Vagina (tissue), 2 donors: ENCODE results near the gene MTNR1B. TPM values are rescaled to one million over a fixed set of nuclear protein-coding genes. Genes with fewer than 3 reads are reported as not detected.

Source experiments
- DNase-seq, 2 donors: peaks; one replicate each; pipeline ENCODE4 v3.0.0-alpha.2; 2017; ENCODE audit errors: extremely low spot score in 2 of 2
- H3K27ac ChIP-seq: fragments of 200-600 bp; sonication (generic); one replicate; pipeline ENCODE4 v1.5.1; 2019
- H3K27me3 ChIP-seq: fragments of 200-600 bp; sonication (generic); one replicate; pipeline ENCODE4 v1.5.1; 2019
- H3K36me3 ChIP-seq, 2 donors: fragments of 200-600 bp; sonication (generic); one replicate each; pipeline ENCODE4 v1.5.1; 2017 to 2019
- H3K4me1 ChIP-seq: fragments of 200-600 bp; sonication (generic); one replicate; pipeline ENCODE4 v1.5.1; 2019
- H3K4me3 ChIP-seq, 2 donors: fragments of 200-600 bp; sonication (generic); 1 replicate in 1 of 2; 2 replicates in 1 of 2; pipeline ENCODE4 v1.5.1; 2016 to 2019
- H3K9me3 ChIP-seq: fragments of 200-600 bp; sonication (generic); one replicate; pipeline ENCODE4 v1.5.1; 2019
- POLR2A ChIP-seq, 2 donors: fragments of 450-650 bp; IDR thresholded peaks; one replicate each; pipeline ENCODE4 v1.6.1; 2017; ENCODE audit warnings: antibody characterized with exemption in 2 of 2, mild to moderate bottlenecking in 2 of 2, moderate library complexity in 2 of 2
- POLR2AphosphoS5 ChIP-seq, 2 donors: sonication (generic); formaldehyde crosslinking; IDR thresholded peaks; one replicate each; pipeline ENCODE4 v1.9.0; 2017; ENCODE audit warnings: antibody characterized with exemption in 2 of 2, mild to moderate bottlenecking in 2 of 2, low read depth in 1 of 2; ENCODE audit not compliant: insufficient read depth in 1 of 2
- intact Hi-C: fragments of 100-400 bp; cut with DNase I; formaldehyde crosslinking; loops from one replicate; pipeline ENCODE4 v1.15.1; 2023
- total RNA-seq: library from RNA; depleted of rRNA; stranded (reverse); fragments of >200 nt; gene quantifications from one replicate; pipeline ENCODE4 v1.2.3, GENCODE V29; 2016
- TF ChIP-seq, protein P1 (sequence below), 3 experiments: fragments of 450-650 bp in 2 of 3; fragments of 200-600 bp in 1 of 3; sonication (generic) in 1 of 3; IDR thresholded peaks; one replicate each; pipeline ENCODE4 v1.5.1; 2017 to 2019; ENCODE audit warnings: antibody characterized with exemption in 3 of 3, mild to moderate bottlenecking in 2 of 3, moderate library complexity in 2 of 3

Gene MTNR1B
- total RNA-seq, 1 donor from 2014 or later, result not detected

DNA sequence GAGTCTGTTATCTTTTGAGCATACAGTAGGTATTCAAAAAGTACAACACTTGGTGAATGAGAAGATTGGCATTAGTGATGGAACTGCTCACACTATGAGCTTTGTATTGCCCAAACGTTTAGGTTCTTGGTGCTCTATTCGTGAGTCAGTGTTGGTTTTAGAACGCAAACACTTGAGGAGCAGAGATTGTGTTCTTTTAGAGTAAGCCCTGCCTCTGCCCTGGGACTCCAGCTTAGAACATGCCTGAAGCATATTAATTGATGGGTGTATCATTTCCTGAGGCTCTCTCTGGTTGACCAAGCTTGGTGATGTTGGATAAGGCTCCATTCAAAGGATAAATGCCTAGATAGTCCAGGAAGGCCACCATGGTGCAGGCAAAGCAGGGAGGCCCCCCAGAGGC lies 10.9 kb downstream of the MTNR1B start:
- intact Hi-C loops, result no loop called here

DNA sequence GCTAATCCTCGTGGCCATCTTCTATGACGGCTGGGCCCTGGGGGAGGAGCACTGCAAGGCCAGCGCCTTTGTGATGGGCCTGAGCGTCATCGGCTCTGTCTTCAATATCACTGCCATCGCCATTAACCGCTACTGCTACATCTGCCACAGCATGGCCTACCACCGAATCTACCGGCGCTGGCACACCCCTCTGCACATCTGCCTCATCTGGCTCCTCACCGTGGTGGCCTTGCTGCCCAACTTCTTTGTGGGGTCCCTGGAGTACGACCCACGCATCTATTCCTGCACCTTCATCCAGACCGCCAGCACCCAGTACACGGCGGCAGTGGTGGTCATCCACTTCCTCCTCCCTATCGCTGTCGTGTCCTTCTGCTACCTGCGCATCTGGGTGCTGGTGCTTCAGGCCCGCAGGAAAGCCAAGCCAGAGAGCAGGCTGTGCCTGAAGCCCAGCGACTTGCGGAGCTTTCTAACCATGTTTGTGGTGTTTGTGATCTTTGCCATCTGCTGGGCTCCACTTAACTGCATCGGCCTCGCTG lies 12.1 kb downstream of the MTNR1B start:
- TF ChIP-seq POLR2A (IDR thresholded peaks at IDR 0.05) (no peak), POLR2AphosphoS5 (IDR thresholded peaks at IDR 0.05; ENCODE audit: insufficient read depth in 1 of 2, low read depth in 1 of 2) (no peak)
- TF ChIP-seq, protein P1, sequence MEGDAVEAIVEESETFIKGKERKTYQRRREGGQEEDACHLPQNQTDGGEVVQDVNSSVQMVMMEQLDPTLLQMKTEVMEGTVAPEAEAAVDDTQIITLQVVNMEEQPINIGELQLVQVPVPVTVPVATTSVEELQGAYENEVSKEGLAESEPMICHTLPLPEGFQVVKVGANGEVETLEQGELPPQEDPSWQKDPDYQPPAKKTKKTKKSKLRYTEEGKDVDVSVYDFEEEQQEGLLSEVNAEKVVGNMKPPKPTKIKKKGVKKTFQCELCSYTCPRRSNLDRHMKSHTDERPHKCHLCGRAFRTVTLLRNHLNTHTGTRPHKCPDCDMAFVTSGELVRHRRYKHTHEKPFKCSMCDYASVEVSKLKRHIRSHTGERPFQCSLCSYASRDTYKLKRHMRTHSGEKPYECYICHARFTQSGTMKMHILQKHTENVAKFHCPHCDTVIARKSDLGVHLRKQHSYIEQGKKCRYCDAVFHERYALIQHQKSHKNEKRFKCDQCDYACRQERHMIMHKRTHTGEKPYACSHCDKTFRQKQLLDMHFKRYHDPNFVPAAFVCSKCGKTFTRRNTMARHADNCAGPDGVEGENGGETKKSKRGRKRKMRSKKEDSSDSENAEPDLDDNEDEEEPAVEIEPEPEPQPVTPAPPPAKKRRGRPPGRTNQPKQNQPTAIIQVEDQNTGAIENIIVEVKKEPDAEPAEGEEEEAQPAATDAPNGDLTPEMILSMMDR (IDR thresholded peaks at IDR 0.05), result no peak

More for the DNA sequence above, 10.9 kb downstream of the MTNR1B start:
- Histone ChIP-seq H3K4me3 (no peak overlapping the region), H3K4me1 (no peaks in the 10 kb centered on the region), H3K36me3 (no peaks in the 10 kb centered on the region), H3K27ac (no peak overlapping the region), H3K27me3 (no peaks in the 10 kb centered on the region), H3K9me3 (no peaks in the 10 kb centered on the region)
- TF ChIP-seq, protein P1 (IDR thresholded peaks at IDR 0.05), result no peak
- TF ChIP-seq POLR2AphosphoS5 (IDR thresholded peaks at IDR 0.05; ENCODE audit: insufficient read depth in 1 of 2, low read depth in 1 of 2) (no peak), POLR2A (IDR thresholded peaks at IDR 0.05) (no peak)
- DNase-seq, result no peak

DNA sequence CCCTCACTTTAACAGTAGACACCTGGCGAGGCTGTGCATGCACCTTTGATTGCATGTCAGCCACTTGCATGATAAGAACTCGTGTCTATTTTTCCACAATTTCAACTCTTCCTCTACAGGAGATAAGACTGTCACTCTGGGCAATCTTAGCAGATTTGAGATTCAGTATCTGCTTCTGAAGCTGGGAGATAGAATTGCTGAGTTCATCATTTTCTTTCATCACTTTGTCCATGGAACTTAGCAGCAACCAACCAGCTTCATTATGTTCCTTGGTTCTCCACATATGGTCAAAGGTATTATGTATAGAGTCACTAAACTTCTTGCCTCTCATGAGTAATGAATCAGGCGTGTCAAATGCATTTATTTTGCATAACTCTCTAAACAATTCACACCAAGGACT lies 17.1 kb downstream of the MTNR1B start:
- TF ChIP-seq POLR2AphosphoS5 (IDR thresholded peaks at IDR 0.05; ENCODE audit: insufficient read depth in 1 of 2, low read depth in 1 of 2), result no peak
- TF ChIP-seq POLR2A (IDR thresholded peaks at IDR 0.05), result no peak
- TF ChIP-seq, protein P1 (IDR thresholded peaks at IDR 0.05), result no peak
- H3K27ac ChIP-seq, result no peak overlapping the region
- intact Hi-C loops, result no loop called here

More for the DNA sequence above, 12.1 kb downstream of the MTNR1B start:
- Histone ChIP-seq H3K27me3 (no peaks in the 10 kb centered on the region), H3K27ac (no peak overlapping the region), H3K4me3 (no peak overlapping the region), H3K36me3 (no peaks in the 10 kb centered on the region), H3K4me1 (no peaks in the 10 kb centered on the region), H3K9me3 (no peaks in the 10 kb centered on the region)
- intact Hi-C loops, result no loop called here
- DNase-seq, result no peak

DNA sequence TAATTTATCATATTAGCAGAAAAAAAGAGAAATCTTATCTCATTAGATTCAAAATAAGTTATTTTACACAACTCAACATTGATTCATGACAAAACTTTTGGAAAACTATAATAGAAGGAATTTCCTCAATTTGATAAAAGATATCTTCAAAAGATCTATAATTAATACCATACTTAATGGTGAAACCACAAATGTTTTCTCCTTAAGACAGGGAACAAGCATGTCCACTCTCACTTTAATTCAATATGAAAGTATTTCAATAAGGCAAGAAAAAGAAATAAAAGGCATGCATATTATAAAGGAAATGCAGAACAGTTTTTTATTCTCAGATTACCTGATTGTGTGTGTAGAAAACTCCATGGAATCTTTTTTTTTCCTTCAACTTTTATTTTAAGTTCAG lies 23.6 kb downstream of the MTNR1B start:
- no peaks in the 10 kb centered on the region for H3K4me1 ChIP-seq
- no peaks in the 10 kb centered on the region for H3K27me3 ChIP-seq
- intact Hi-C loops, result no loop called here
- no peak overlapping the region for H3K27ac ChIP-seq
- no peaks in the 10 kb centered on the region for H3K36me3 ChIP-seq
- TF ChIP-seq, protein P1 (IDR thresholded peaks at IDR 0.05), result no peak
- TF ChIP-seq POLR2AphosphoS5 (IDR thresholded peaks at IDR 0.05; ENCODE audit: insufficient read depth in 1 of 2, low read depth in 1 of 2), result no peak
- no peak for TF ChIP-seq POLR2A (IDR thresholded peaks at IDR 0.05)
- no peak overlapping the region for H3K4me3 ChIP-seq
- no peak for DNase-seq
- H3K9me3 ChIP-seq, result no peaks in the 10 kb centered on the region

More for the DNA sequence above, 17.1 kb downstream of the MTNR1B start:
- no peak for DNase-seq
- Histone ChIP-seq H3K36me3 (no peaks in the 10 kb centered on the region), H3K27me3 (no peaks in the 10 kb centered on the region), H3K4me3 (no peak overlapping the region), H3K9me3 (no peaks in the 10 kb centered on the region), H3K4me1 (no peaks in the 10 kb centered on the region)
